Measurements from ENCODE around the gene CTNNAL1. TPM values are rescaled to one million over a fixed set of nuclear protein-coding genes. Genes with fewer than 3 reads are reported as not detected.
"Not testable (repeated sequence)": the region's sequence is repeated elsewhere in the genome, so short reads cannot be mapped to it uniquely, and the experiment has no call there.

The CTNNAL1 gene, protein sequence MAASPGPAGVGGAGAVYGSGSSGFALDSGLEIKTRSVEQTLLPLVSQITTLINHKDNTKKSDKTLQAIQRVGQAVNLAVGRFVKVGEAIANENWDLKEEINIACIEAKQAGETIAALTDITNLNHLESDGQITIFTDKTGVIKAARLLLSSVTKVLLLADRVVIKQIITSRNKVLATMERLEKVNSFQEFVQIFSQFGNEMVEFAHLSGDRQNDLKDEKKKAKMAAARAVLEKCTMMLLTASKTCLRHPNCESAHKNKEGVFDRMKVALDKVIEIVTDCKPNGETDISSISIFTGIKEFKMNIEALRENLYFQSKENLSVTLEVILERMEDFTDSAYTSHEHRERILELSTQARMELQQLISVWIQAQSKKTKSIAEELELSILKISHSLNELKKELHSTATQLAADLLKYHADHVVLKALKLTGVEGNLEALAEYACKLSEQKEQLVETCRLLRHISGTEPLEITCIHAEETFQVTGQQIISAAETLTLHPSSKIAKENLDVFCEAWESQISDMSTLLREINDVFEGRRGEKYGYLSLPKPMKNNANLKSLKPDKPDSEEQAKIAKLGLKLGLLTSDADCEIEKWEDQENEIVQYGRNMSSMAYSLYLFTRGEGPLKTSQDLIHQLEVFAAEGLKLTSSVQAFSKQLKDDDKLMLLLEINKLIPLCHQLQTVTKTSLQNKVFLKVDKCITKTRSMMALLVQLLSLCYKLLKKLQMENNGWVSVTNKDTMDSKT
- 61.7 TPM for polyA plus RNA-seq (ENCODE audit: insufficient read length)
- long read RNA-seq, donor 1, transcript CTNNAL1-201 (19 exons, 2,490 nt) = major isoform, 9 of 48 reads
- long read RNA-seq, donor 1, partial matches to known transcripts = 39 of 48 reads
- long read RNA-seq, donor 1, other reads (novel, unspliced or antisense) = 0 of 48 reads
- long read RNA-seq, donor 2, transcript CTNNAL1-201 (19 exons, 2,490 nt) = major isoform, 9 of 20 reads
- long read RNA-seq, donor 2, partial matches to known transcripts = 11 of 20 reads
- long read RNA-seq, donor 2, other reads (novel, unspliced or antisense) = 0 of 20 reads
- long read RNA-seq, donor 3, transcript CTNNAL1-201 (19 exons, 2,490 nt) = major isoform, 10 of 16 reads
- long read RNA-seq, donor 3, partial matches to known transcripts = 6 of 16 reads
- long read RNA-seq, donor 3, other reads (novel, unspliced or antisense) = 0 of 16 reads
- long read RNA-seq, donor 4 = 0 reads
- long read RNA-seq, donor 5, transcript CTNNAL1-201 (19 exons, 2,490 nt) = major isoform, 13 of 14 reads
- long read RNA-seq, donor 5, partial matches to known transcripts = 0 of 14 reads
- long read RNA-seq, donor 5, other reads (novel, unspliced or antisense) = 0 of 14 reads
- long read RNA-seq, donor 6, transcript CTNNAL1-201 (19 exons, 2,490 nt) = major isoform, 5 of 30 reads
- long read RNA-seq, donor 6, partial matches to known transcripts = 25 of 30 reads
- long read RNA-seq, donor 6, other reads (novel, unspliced or antisense) = 0 of 30 reads
- long read RNA-seq, donor 7, transcript CTNNAL1-201 (19 exons, 2,490 nt) = major isoform, 5 of 15 reads
- long read RNA-seq, donor 7, partial matches to known transcripts = 10 of 15 reads
- long read RNA-seq, donor 7, other reads (novel, unspliced or antisense) = 0 of 15 reads
- long read RNA-seq, donor 8, transcript CTNNAL1-201 (19 exons, 2,490 nt) = major isoform, 5 of 11 reads
- long read RNA-seq, donor 8, partial matches to known transcripts = 6 of 11 reads
- long read RNA-seq, donor 8, other reads (novel, unspliced or antisense) = 0 of 11 reads

DNA sequence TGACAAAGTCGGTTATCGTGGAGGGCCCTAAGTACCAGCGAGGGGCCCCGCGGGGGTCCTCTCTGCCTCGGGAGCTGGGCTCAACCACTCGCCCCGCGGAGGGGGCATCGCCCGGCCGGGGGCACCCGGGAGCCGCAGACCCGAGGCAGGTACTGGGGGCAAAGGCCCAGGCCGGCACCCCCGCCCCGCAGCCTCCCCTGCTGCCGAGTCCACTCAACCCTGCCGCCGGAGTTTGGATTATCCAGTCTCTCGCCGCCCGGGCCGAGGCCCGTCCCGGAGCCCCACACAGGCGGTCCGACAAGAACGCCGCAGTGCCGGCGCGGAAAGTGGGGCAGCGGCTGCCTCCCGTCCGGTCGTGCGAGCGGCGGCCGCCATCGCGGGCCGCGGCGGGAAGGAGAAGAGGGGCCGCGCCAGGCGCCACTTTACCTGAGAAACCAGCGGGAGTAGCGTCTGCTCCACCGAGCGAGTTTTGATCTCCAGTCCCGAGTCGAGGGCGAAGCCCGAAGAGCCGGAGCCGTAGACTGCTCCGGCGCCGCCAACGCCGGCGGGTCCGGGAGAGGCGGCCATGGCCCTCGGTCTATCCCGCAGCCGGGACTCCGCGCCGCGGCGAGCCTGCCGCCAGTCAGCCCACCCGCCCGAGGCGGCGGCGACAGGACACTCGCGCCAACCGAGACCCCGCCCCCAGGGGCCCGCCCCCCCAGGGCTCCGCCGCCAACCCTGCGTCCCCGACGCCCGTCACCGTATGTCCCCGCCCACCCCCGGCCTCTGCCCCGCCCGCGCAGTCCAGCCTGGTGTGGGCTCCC, at the start of gene CTNNAL1:
Gene CTNNAL1, minus strand, starts transcription at position 624 of the 803 bp plus-strand sequence. Its CDS starts 57 bp downstream, at position 567.
- peak; percentile 91 for DNase-seq

- DNase-seq = no peak
Observed at GRCh38 chr9:109062543-109062942, 49.2 kb upstream of the CTNNAL1 start.

DNA sequence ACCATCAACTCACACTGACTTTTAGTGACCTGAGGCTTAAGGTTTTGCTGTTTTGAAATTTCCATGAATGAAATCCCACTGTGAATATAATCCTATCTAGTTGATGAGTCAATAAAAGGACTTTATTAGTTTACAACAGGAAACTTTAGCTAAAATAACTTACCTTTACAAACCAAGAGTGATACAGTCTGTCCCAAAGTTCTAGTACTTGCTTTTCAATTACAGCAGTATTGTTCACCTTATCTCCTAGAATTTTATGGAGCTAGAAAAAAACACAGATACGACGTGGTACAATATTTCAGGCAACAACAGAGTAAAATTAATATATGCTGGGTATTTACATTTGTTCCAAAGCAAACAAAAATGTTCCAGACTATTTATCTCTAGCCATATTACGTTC, 46.9 kb upstream of the CTNNAL1 start:
- DNase-seq = no peak

DNA sequence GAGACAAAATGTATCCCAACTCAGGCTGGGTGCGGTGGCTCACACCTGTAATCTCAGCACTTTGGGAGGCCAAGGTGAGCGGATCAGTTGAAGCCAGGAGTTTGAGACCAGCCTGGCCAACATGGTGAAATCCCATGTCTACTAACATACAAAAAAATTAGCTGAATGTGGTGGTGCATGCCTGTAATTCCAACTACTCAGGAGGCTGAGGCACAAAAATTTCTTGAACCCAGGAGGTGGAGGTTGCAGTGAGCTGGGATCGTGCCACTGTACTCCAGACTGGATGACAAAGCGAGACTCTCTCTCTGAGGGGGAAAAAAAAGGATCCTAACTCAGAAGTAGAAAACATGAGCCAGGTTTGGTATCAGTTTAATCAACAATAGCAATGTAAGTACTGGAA, 39.8 kb upstream of the CTNNAL1 start:
- not testable (repeated sequence) for DNase-seq

- DNase-seq = no peak
Observed at GRCh38 chr9:109052416-109052815, 39.1 kb upstream of the CTNNAL1 start.

- no peak for DNase-seq
Observed at GRCh38 chr9:109051733-109052132, 38.4 kb upstream of the CTNNAL1 start.

DNA sequence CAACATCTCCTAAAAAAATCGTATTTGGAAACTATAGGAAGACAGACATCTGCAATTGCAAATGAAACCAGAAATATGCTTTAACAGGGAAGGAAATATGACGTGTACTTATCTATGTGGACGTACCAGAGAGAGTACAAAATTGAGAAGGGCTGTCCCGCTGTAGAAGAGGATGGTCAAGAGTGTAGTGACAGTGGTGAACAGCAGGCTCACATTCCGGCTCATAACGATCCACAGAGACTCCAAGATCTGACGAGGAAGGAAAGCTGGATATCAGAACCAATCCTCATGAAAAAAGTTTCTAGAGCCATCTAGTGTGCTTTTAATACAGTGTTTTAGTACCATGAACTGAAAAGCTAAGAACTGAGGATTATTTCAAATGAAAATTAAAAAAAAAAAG, 37.1 kb upstream of the CTNNAL1 start:
- no peak for DNase-seq

- no peak for DNase-seq
Observed at GRCh38 chr9:109048822-109049221, 35.5 kb upstream of the CTNNAL1 start.

DNA sequence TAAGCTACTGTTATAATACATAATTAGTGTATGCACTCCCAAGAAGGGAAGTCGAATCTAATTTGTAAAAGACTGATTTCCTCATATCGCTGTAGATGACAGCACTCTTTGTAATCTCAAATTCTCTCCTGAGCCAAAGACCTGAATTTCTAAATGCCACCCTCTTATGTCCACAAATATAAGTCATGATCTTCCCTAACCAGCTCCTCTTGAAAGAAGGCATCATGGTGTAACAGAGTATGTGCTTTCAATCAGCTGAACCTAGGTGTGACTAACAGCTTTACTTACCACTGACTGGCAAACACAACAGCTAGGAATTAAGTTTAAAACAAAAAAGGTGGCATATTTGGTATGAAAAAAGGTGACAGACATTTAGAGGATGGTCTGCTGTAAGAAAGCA, 34.0 kb upstream of the CTNNAL1 start:
- DNase-seq = no peak

DNA sequence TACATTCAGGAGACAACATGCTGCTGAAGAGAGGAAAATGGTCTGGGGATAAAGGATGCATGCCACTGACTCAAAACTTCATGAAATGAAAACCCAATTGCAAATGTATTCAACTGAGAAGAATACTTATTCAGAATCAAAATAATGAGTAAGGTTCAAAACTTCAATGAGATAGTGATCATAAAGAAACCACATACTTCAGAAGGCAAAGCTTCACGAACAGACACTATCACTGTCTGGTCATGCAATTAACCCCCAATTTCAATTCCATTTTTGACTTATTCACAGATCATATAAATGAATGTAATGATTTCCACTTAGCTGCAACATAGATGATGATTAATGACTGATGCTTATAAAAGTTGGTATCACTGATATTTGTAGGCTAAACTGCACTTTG, 33.0 kb upstream of the CTNNAL1 start:
- no peak for DNase-seq

- no peak for DNase-seq
Observed at GRCh38 chr9:109043578-109043977, 30.3 kb upstream of the CTNNAL1 start.

- DNase-seq = no peak
Observed at GRCh38 chr9:109040571-109040970, 27.3 kb upstream of the CTNNAL1 start.

GRCh38 chr9:109039539-109039938, 26.2 kb upstream of the CTNNAL1 start:
- no peak for DNase-seq

DNA sequence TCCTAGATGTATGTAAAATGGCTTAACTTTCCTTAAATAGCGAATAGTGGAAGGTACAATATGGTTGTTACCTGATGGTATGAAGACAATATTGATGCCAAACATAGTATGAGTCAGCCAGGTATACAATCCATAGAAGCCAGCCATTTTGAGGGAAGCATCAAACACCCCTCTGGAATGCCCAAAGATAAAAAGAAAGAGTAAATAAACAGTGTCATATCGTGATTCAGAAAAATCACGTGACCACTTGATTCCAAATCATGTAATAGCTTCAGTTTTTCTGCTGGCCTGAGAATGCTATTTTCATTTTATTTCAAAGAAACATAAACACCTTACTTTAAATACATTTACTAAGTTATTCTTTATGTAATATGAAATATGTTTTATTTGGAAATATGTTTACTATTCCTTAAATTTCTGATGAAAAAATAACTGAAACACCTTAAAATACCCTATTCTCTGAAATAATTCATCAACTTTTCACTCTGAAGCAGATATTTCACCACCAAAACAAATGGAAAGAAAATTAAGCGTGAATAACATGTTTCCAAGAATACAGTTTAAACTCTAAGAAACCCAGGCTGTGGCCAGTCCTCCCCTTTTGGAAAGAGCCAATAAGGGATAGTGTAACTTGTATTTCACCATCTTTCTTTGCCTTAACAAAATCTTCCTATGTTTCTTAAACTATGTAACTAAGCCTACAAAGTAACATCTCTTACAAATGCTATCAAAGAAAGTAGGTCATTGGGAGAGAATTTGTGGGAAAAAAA, 24.8 kb upstream of the CTNNAL1 start:
- no peak for DNase-seq

- no peak for DNase-seq
Observed at GRCh38 chr9:109036744-109037680, 23.7 kb upstream of the CTNNAL1 start.

DNA sequence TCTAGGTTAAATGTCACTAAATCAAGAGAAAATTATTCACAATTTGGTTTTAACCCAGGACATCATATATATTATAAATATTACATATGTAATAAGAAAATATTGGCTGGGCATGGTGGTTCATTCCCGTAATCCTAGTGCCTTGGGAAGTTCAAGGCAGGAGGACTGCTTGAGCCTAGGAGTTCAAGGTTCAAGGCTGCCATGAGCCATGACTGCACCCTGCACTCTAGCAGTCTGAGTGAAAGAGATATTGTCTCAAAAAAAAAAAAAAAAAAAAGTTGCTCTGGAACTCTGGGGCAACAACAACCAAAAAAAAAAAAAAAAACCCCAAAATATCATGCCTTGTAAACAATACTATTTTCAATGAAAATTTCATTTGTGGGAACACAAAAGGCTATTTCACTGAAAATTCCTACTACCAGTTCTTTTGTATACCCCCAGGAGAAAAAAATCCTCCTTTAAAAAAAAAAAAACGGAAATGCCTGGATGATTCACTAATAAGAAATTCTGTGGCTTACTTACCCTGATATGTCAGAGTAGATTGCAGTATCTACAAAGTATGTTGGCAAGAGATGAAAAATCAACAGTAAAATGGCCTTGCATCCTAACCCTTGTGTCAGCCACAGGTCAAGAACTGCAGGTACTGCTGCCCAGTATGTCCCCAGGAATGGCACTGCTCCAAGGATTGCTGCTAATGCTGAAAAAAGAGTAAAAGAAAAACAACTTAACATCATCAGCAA, 22.6 kb upstream of the CTNNAL1 start:
- DNase-seq = no peak

GRCh38 chr9:109033941-109034700, 20.8 kb upstream of the CTNNAL1 start:
- no peak for DNase-seq

All from left kidney (tissue), 8 donors.